ENCODE measurements around the gene CACNA1D.

The CACNA1D gene

DNA sequence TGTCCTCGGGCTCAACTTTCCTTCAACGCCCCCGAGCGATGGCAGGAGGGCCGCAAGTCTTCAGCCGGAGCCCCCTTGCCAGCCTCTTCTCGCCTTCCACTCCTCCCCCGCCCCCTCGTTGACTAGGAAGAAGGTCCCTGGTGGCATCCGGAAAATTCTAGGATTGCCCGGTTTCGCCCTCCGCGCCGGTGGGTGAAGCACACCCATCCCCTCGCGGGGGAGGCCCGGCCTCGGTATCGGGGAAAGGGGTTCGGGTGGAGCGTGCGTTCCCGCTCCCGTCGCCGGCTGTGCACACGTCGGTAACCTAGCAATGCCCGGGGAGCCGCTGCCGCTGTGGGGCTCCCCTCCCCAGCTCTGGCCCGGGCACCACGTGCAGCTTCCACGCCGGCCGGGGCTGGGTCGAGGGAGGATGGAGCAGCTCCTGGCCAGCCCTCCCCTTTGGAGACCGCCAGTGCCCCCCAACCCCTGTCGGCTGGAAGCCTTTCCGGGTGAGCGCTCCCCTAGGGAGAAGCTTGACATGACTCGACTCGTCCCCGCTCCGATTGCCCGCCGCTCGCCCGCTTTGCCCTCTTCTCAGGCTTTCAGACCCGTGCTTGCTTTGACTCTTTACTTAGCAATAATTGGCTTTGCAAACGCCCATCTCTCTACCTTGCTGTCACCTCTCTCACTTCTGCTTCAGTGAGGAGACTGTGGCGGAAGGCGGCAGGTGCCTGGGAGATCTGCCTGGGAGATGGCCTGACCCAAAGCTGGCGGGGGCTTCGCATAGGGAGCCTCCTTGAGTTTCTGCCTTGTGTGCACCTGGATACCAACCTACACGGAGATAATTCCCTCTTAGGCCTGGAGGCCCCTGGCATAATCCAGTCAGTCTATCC lies 1.3 kb downstream of the CACNA1D start:
- no peak for DNase-seq (ENCODE audit: low read depth)

DNA sequence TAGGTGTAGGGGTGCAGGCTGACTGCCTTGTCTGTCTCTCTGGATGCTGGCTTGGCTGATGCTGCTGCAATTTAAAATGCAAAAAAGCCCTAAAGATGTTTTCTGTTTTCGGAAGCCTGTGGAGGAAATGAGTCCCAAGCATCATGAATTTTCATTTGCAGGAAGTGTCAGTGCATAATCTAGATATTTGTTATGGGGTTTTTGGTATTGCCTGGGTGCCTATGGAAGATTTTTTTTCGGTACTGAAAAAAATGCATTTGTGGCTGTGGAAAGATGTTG lies 1.9 kb downstream of the CACNA1D start:
- DNase-seq (ENCODE audit: low read depth) = no peak

DNA sequence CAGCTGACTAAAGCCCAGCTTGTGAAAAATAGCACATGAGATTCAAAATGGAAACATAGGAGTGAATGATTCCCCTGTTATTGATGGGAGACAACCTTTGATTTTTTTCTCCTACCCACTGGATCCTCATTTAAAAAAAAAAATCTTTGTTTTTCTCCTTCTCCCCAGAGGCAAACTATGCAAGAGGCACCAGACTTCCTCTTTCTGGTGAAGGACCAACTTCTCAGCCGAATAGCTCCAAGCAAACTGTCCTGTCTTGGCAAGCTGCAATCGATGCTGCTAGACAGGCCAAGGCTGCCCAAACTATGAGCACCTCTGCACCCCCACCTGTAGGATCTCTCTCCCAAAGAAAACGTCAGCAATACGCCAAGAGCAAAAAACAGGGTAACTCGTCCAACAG lies 2.6 kb downstream of the CACNA1D start:
- DNase-seq (ENCODE audit: low read depth) = no peak

DNA sequence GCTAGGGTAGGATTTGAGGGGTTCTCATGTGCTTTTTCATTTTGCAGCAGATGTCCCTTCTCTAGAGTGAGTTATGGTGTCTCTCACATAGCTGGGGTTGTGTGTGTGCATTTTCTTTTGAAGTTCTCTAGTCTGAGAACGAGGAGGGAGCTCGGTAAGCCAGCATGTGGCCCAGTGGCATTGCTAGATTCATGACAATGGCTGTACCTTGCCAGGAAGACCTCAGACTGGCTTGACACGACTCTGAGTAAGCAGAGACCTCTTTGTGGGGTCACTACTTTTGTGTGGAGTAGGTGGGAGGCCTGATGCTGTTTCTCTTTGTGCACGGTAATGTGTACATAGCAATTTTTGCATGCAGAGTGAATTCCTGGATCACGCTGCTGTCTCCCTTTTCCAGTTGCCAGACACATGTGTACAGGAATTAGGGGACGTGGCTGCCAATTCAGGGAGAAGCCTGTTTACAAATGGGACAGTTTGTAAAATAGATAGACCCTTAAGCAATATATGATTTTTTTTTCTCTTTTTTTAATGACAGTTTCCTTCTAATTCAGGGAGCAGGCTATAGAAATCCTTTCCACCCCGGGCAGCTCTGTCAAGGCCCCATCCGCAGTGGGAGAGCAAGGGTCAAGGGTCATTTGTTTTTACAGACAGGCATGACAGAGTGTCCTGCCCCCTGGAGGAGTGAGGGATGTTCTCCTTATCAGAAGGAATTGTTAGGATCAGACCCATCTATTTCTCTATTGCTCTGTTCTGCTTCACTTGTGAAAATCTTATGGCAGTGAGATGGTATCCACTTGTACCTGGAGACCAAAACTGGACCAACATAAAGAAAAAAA lies 4.6 kb downstream of the CACNA1D start:
- DNase-seq (ENCODE audit: low read depth) = no peak

DNA sequence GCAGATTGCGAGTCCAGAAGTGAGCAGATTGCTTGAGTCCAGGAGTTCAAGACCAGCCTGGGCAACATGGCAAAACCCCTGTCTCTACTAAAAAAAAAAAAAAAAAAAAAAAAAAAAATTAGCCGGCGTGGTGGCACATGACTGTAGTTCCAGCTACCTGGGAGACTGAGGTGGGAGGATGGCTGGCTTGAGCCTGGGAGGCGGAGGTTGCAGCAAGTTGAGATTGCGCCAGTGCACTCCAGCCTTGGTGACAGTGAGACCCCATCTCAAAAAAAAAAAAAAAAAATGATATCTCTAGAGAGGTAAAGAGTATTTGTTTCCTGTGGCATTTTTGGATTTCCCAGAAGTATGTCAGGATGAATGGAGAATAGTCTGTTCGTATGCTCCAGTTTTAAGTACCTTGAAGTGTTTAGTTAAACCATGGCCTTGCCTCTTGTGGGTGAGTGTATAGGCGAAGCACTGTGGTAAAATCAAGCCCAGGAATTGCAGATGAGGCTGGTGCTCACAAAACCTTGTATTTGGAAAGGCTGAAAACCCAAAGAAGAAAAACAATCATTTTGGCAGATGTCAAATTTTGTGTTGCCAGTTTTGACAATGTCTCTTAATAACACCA lies 5.9 kb downstream of the CACNA1D start:
- DNase-seq (ENCODE audit: low read depth) = no peak

DNA sequence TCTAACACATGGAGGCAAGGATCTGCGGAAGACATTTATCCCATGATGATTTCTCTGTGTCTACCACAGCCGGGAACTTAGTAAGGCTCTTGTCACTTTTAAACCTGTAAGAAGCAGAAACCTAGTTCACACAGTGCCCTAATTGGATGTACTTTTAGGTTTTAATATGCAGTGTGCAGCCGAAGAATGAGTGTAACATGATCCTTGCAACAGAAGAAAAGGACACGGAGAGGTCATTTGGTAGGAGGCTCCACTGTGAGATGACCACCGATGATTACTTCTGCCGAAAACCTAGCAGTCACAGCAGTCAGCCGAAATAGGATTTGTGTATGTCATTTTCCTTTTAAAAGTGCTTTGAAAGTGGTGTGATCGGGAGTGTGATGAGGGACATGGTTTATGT lies 6.8 kb downstream of the CACNA1D start:
- no peak for DNase-seq (ENCODE audit: low read depth)

DNA sequence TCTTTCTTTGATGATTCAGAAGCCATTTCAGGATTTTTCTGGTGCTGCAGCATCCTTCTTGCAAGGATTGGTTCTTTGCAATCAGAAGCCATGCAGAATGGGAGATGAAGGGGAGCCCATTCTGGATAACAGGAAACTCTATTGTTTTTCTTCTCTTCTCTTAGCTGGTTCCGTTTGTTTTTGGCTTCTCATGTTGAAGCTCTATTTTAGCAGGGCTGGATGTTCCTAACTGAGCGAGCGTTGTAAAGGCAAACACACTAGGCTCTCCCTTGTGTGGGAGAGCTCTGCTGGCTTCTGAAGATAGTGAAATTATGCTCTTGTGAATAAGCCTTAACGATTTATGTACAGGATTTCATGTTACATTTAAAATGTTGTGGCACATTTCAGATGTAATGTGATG lies 8.3 kb downstream of the CACNA1D start:
- DNase-seq (ENCODE audit: low read depth) = no peak

DNA sequence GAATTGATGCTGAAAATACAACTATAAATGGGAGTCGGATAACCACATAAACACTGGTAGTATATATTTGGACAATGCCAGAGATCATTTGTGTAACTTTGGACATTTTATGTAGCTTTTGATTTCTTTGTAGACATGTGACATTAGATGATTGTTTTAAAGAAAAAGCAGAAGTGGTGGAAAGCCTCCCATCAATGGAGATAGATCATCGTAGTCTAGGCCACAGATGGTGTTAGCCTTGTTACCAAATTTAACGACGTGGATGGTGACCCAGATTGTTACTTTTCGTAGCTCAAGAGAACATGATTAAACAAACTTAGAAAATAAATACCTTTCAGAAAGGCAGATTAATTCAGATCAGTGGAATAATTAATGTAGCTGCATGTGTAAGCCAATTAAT lies 8.8 kb downstream of the CACNA1D start:
- DNase-seq (ENCODE audit: low read depth) = no peak

DNA sequence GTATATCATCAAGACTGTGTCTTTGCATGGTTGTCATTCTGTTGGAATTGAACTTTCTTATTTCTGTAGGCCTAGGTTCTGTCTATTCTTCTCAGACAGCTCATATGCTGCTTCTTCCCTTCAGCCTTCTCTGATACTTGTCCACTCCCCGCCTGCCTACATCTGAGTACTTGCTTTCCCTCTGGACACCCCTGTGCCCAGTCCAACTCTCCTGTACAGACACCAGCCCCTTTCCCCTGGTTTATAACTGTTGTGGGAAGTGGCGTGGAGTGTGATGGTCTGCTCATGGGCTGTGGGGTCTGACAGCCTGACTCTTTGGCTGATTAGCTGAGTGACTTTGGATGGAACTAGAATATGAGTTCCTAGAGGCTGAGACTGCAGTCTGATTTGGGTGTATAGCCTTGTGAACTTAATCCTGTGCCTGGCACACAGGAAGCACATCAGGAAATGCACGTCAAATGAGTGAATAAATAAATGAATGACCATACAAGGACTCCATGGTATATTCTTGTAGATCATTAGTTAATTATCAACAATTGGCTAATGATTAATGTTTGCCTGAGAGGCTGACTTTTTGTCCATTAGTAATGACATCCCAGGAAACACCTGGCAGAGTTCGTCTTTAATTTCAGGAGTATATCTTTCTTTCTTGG lies 11.8 kb downstream of the CACNA1D start:
- no peak for DNase-seq (ENCODE audit: low read depth)

DNA sequence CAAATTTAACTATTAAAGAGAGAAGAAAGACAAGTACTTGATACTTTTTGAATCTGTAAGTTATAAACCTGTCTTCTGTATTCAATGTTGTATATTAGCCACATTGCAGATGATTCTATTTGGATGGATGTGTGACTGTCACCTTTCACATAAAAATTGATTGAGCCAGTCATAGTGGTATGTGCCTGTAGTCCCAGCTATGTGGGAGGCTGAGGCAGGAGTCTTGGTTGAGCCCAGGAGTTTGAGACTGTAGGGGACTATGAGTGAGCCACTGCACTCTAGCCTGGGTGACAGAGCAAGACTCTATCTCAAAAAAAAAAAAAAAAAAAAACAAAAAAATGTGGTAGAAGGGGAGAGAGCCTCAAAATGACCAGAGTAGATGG lies 12.3 kb downstream of the CACNA1D start:
- no peak for DNase-seq (ENCODE audit: low read depth)

DNA sequence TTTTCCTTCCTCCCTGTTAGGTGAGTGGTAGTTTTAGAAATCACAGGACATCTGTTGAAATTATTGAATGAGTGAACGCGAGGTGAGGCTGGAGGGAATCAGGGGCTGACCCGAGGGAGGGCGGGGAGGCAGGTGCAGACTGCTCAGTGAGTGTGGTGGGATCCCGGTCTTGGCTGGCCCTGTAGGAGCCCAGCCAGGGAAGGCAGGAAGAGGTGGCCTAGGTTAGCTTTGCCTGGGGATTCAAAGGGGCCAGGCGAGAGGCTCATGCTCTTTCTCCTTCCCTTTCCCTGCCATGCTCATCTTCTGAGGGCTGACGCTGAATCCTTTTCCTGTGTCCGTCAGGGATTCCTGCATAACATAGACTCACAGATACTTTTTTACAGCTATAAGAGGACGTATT lies 15.1 kb downstream of the CACNA1D start:
- DNase-seq (ENCODE audit: low read depth) = no peak

DNA sequence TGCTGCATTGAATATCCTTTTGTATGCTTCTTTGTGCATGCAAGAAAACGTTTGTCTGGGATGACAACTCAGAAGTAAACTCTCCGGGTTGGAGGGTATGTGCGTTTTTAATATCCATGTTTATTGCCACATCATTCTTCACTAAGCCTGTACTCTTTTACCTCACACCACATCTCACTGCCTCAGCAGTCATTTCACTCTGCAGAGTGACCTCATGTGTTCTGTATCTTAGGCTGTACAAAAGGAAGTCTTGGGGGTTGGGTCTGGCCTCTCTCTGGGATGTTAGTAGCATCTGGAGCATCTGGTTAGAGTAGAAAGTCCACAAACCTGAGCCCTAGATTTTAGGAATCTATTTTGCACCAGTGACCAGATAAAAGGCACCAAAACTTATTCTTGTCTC lies 16.1 kb downstream of the CACNA1D start:
- DNase-seq (ENCODE audit: low read depth) = no peak

DNA sequence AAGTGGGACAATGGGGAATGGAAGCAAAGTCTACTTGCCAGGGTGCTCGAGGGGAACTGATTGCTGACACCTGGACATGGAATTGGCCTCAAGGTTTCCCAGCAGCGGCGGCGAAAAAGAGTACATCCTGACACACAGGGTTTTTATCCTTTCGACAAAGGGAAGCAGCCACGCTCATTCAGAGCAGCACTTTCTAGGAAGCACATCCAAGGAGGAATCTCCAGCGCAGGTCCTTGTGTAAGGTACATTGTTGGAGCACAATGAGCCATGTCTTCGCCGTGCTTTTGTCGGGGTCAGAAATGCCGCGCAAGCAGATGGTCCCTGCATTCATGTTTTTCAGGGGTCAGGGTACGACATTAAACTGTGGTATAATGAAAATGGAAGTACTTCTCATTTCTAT lies 16.8 kb downstream of the CACNA1D start:
- DNase-seq (ENCODE audit: low read depth) = no peak

DNA sequence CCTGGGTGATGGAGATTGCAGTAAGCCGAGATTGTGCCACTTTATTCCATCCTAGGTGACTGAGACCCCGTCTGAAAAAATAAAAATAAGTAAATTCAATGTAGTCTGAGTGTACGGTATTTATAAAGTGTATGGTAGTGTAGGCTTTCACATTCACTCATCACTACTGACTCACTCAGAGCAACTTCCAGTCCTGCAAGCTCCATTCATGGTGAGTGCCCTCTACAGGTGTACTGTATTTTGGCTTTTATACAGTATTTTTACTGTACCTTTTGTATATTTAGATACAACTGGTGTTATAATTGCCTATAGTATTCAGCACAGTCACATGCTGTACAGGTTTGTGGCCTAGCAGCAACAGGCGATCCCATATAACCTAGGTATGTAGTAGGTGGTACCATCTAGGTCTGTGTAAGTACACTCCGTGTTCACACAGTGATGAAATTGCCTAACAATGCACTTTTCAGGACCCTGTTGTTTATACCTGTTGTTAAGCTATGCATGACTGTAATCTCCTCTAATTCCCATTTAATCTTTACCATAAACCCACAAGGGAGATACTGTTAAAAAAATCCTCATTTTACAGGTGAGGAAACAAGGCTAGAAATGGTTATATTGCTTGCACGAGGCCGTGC lies 19.3 kb downstream of the CACNA1D start:
- DNase-seq (ENCODE audit: low read depth) = no peak

DNA sequence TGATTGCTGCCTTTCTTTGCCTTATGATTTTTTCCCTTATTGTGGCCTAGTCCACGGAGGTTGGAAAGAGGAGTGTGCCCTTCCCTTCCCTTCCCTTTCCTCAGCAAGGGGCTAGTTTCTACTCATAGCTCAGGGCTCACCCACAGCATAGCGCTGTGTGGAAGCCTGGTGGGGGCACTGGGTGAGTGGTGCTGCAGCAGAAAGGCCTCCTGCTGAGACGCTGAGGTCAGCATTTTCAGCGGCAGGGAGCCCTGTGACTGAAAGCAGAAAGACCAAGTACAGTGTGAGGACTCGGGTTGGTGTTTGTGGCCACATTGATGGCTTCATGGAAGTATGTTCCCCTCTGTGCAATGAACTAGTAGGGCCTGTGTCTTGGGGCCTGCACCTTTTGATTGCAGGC lies 21.9 kb downstream of the CACNA1D start:
- no peak for DNase-seq (ENCODE audit: low read depth)

DNA sequence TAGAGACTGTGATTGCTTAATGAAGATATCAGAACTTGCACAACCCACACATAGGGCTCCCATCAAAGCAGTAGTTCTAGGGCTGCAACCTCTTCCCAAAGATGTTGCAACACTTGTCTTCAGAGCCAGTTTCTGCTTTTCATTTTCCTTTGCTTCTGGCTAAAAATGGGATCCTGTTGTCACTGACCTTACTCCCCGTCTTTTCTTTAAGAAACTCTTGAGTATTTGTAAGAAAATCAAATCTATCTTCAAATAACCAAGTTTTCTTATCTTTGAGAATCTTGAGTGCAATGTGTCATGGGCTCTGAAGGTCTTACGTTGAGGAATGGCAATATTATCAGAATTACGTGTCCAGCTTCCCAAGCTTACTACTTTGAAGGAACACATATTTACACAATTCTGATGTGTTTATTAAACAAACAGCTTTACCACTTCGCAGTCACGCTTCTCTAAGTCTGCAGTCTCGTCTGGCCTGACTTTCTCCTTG lies 24.1 kb downstream of the CACNA1D start:
- DNase-seq (ENCODE audit: low read depth) = no peak

DNA sequence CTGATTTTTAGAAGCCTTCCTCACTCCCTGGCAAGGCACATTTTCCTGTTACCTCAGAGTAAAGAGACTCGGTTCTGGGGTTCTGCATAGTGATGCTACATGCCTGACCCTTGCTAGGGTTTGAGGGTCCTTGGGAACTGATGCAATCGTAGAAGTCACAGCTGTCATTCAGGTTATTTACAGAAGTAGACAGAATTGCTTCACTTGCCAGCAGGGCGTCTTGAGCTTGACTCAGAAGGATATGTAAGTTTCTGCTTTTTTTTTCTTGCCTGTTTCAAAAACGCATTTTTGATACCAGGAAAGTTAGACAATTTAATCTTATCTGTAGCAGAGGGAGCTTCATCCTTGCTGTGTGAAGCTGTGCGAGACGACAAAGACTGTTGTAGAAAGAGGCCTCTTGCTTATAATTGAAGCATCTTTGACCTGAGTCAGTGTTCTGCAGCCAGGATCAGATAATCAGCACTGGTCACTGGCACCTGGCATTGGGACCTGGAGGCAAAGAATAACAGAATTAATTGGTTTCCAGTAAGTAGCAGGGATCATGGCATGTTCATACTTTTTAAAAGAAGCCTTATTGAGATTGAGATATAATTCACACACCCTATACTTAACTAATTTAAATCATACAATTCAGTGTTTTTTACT lies 24.8 kb downstream of the CACNA1D start:
- DNase-seq (ENCODE audit: low read depth) = no peak

DNA sequence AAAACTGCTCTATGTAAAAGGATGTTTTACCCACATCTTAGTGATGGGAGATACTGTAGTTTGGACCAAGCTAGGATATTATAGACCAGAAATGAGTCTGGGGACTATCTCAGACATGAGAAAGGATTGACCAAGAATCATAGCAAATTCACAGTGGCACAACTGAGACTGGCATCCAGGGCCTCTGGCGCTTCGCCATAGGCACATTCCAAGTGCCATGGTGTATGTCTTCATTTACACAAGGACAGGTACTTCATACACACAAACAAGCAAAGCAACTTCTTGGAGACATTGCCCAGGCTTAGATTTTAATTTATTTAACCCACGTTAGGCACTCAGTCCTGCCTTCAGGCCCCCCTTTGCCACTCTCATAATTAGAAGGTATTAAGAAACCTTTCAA lies 28.9 kb downstream of the CACNA1D start:
- DNase-seq (ENCODE audit: low read depth) = no peak

DNA sequence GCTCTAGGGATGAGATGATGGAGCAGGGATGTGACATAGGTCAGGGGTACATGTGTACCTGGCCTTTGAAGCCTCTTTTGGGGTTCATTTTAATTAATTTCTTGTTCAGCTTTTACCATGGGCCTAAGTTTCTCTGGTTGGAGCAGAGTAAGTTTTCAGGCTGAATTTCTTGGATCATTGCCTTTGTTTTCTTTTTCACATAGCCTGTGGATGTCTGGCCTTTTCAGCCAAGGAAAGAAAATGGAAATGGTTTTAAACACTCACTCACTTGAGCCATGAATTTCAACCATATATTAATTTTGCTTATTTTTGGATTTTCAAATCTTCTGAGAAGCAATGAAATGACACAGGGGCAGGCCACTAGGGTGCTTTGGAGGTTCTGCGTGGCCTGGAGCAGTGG lies 30.2 kb downstream of the CACNA1D start:
- no peak for DNase-seq (ENCODE audit: low read depth)

DNA sequence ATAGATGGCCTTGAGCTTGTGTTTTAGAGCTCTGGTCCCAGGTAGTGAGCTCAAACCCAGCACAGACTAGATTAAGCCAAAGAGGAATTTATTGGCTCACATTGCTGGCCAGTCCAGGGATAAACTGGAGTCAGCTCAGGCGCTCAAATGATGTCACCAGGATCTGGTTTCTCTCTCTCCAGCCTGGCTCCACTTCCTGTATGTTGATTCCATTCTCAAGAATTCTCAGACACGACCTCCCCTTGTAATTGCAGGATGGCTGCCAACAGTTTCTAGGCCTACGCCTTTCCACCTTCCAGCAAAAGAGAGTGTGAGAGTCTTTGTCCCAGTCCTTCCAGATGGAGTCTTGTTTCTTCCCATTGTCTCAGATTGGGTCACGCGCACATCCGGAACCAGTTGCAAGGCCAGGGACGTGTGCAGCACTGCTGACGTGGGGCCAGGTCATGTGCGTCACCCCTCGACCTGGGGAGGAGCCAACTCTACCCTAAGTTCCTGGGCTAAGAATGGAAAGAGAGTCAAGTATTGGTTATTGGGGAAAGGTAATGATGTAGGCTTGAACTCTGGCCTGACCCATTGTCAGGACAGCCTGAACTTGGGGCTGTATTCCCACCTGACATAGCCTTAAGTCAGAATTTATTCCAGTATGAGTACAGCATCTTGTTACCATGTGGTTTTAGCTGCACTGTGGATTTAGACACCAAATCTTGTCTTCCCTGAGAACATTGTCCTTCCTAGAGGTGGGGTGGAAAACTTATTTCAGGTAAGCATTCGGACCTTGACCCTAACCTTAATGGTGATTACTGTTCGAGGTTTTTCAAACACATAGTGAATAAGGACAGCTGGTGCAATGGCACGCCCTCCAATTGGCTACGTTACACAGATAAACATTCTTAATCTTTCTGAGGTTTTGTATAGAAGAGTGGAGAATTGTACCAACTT lies 31.6 kb downstream of the CACNA1D start:
- peak; percentile 3 for DNase-seq (ENCODE audit: low read depth)

DNA sequence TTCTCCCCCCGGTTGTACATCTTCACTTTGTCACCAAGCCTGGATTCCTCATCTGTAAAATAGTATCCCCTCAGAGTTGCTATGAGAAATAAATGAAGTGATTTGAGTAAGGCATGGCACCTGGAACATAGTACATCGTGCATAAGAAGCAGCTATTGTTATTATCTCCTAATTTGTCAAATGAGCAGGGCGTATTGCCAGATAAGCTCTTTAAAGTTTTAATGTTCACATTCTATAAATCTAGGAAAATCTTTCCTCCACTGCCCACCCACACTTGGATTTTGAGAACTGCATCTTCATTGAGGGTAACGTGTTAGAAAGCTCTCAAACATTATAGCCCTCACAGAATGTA lies 32.3 kb downstream of the CACNA1D start:
- no peak for DNase-seq (ENCODE audit: low read depth)
